Measurements from ENCODE around the gene CSRP3.

Gene CSRP3

DNA sequence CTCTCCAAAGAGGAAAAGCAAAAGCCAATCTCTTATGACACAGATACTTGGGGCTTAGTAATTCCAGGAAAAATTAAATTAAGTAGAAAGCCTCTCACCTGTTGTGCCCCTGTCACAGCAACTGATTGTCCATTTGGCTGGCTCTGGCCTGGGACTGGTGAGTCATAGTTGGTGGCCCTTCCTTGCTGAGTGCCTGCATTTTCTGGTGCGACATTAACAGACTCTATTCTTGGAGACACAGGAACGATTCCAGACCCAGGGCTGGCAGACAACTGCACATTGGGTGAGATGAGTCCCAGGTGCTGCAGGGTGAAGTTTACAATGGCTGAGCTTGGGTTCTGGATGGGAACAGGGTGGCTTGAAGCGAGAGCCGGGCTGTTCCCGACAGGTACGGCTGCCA, 23.3 kb upstream of the CSRP3 start:
- no peak for DNase-seq

DNA sequence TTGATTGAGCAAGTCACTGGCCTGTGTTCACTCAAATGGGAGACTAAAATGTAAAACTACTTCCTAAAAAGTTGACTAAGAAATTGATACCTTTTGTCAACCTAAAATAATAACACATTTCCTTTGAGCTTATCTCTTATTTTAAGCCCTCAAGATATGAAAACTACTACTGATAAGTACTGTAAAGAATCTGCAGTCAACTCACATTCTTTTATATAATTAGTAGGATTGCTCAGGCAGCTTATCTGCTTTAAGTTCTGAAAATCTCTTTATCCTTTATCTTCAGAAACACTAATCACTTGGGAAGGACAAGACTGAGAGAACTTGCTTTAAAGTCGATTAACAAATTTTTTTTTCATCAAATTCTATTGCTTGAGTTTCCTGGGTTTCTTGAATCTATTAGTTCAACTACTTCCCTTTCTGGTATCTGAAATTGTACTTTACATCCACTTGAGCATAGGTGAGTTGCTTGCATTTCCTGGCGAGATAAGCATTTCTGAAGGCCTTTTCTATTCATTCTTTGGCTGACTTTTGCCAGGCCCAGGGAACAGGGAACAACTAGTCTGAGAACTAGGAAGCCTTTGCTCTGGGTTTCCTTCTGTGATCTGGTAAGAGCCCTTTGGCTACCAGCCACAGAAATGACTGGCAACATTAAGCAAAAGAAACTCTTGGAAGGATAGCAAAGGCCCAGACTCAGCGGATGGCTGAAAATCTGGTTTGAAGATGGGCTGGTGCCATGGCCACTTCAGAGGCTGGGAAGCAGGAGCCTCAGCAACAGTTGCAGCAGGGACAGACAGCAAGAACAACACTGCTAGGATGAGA, 19.3 kb upstream of the CSRP3 start:
- no peak for DNase-seq

DNA sequence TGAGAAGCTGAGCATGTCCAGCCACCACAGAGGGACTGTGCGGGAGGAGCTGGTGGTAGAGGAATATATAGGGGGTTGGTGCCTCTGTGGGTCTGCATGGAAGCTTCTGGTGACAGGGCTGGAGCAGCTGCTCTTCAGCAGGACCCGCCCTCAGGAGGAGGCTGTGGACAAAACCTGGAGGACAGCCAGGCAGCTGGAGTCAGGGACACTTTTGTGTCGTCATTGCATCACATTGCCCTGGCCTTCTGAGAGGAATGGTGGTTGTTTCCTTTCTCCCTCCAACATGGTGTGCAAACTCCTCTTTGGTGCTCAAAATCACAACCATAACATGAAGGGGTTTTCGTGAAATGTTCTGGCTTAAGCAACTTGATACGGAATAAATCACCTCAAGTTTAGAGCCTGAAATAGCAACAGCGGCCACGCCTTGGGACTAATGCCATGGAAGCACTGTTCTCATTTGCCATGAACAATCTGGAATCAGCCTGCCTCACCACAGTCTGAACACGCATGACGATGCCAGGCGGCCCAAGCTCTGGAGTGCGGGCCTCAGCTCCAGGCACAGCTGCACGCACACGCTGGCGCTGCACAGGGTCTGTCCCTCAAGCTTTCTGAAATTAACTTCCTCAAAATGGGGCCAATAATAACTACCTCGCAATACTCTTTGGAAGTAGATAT, 17.1 kb upstream of the CSRP3 start:
- peak; percentile 50 for DNase-seq

DNA sequence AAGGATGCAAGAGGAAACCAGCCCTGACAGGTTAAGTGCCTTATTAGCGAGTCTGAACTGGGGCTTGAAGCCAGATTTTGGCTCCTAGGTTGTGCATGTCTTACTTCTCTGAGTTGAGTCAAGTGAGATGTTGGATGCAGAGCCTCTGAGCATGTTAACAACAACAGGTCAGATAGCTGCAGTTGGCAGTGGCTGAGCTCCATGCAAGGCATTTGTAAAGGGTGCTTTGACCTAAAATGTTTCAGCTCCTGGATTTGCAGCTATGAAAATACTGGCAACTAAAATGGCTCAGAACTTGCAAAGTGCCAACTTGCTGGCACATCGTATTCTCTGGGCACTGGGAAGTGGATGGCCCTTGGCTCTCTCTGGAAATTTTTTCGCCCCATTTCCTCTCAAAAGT, 16.4 kb upstream of the CSRP3 start:
- DNase-seq = no peak

DNA sequence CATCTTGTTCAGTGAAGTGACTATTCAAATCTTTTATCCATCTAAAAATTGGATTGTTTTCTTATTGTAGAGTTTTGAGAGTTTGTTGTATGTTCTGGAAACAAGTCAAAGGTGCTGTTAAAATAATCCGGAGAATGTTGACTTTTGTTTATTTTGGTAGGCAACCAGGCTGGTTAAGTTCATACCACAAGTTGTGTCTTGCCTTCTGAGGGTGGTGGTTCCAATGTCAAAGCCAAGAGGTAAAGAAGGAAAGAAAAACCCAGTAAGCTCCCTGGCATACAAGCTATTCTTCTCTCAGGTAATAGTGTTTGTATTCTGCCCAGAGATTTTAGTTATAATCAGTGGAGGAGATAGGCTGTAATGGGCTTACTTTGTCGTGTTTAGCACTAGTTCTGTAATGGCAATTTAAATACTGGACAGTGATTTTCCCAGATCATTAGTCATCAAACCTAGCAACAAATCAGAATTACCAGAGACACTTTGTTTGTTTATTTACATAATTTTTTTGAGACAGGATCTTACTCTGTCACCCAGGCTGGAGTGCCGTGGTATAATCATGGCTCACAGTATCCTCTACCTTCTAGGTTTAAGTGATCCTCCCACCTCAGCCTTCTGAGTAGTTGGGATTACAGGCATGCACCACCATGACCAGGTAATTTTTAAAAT, 15.1 kb upstream of the CSRP3 start:
- DNase-seq = no peak

DNA sequence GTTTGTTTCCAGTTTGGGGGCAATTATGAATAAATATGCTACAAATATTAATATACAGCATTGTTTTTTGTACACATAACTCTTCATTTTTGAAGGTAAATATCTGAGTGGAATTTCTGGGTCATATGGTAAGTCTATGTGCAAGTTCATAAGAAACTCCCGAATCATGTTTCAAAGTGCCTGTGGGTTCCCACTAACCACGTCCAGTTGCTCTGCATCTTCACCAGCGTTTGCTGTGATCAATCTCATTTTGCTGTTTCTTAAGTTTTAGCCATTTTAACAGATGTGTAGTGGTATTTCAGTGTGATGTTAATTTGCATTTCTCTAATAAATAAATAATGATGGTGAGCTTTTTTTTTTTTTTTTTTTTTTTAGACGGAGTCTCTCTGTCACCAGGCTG, 14.2 kb upstream of the CSRP3 start:
- no peak for DNase-seq

DNA sequence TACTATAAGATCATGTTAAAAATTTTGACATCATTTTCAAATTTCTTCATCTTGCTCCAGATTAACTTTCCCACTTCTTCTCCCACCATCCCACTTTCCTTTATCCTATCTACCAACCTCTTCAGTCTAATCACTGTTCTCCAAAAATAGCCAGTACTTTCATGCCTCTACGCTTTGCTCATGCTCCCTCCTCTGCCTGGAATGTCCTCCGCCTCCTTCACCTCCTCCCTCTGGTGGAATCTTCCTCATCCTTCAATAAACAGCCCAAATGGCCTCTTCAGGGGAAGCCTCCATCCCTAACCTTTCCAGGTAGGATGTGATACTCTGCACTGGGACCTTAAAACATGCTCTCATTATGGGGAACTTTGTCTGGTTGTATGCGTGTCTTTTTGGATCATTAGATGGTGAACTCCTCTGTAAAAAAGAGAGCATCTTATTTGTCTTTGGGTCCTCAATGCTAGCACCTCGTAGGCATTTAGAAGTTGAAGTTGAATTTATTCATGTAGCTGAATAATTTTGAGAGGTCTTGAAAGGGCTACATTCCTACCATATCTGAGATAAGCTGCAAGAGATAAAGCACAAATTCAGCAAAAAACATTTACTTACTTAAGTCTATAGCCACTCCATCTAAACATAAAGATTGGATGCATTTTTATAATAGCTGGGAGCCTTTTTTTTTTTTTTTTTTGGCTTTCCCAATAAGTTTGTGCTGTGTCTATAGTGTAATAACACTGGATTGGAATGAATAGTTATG, 8.0 kb upstream of the CSRP3 start:
- no peak for DNase-seq

DNA sequence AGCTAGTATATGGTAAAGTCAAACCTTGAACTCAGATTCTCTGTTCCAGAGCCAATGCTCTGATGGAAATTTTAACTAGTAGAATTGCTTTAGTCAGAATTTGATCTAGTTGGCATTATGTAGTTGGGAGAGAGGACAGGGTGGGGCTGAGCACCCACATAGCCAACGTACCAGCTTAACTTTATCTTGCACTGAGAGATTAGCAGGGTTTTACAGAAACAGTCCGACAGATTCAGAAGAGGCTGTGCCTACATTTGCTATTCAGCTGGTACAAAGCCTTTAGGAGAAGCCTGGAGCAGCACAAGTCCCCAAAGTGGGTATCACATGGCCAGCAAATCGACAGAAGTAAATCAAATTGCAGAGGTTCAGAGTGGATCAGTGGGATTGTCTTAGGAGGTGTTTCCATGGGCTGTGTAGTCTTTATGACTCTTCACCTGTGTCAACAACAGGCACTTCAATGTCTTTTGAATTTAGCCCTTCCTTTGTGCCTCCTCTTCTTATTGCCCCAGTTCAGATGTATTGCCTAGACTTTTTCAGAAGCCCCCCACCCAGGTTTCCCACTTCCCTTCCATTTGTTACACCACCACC, 7.3 kb upstream of the CSRP3 start:
- DNase-seq = no peak

DNA sequence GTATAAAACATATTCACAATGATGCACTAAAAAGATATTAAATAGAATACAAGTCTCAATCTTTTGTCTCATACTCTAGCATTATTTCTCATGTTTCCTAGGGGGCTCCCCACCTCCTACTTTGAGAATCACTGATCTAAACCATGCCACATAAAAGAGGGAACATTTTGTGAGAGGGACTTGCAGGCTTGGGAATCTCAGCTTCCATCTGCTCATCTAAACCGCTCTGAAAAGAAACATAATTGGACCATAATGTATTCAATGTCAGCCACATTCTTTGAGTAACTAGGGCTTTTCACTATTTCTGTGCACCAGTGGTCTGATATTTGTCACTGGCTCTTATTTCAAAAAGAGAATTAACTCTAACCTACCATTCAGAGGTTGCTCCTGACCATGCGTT, 6.4 kb upstream of the CSRP3 start:
- no peak for DNase-seq

DNA sequence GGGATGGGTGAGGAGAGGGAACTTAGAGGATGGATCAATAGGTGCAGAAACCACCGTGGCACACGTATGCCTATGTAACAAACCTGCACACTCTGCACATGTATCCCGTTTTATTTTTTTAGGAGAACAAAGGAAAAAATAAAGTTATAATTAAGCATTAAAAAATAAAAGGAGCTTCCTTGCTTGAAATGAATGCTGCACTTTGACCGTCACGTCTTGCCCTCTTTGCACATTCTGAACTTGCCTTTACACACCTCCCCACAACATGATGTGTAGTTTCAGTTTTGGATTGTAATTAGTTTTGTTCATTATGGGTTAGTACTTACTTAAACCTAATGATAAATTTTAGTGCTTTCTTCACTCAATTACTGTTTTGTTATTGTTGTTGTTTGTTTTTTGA, 3.1 kb upstream of the CSRP3 start:
- no peak for DNase-seq

DNA sequence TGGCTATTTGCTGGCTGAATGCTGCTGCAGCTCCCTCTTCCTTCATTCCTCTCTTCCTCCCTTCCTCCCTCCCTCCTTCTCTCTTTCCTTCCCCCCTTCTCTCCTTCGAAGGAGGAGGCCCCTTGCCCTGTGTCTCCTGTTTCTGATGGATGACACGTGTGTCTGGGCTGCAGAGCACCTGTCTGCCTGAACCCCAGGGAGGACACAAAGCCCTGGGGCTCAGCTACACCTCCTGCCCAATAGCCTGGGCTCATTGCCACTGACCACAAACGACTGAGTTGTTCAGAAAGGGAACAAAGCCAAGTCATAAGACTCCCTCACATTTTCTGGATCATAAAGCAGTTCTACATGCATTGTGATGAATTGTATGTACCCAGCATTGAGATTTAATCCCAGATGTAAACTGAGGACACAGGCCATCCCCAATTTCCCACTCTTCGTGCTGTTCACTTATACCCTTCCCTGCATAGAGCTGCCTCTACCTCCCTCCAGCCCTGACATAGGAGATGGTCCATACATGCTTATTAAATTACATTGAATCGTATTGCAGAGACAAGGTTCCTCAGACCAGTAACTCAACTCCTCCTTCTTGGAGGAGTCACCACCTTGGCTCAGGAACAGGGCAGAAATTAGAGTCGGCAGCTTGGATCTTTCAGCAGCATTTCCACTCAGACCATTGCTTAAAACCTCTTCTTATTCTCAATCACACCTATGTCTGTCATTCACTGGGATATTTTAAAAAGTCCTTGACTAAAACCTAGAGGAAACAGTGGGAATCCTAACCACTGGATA, 1.2 kb downstream of the CSRP3 start:
- DNase-seq = no peak

DNA sequence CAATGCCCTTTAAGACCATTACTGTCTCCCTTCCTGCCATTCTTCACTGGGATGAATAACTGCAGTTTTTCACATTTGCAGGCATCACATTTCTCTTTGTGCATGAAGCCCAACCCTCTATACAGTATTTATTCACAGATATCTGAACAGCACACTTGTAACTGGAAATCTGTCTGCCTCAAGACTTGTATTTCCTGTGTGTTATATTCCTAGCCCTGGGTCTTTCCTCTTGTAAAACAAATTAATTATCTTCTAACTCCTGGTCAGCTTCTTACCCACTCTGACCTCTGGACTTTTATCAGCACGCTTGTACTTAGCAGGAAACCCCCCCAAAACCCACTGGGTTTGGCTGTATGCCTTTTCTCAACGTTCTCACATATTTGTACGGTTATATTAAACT, 2.0 kb downstream of the CSRP3 start:
- DNase-seq = peak; percentile 16

DNA sequence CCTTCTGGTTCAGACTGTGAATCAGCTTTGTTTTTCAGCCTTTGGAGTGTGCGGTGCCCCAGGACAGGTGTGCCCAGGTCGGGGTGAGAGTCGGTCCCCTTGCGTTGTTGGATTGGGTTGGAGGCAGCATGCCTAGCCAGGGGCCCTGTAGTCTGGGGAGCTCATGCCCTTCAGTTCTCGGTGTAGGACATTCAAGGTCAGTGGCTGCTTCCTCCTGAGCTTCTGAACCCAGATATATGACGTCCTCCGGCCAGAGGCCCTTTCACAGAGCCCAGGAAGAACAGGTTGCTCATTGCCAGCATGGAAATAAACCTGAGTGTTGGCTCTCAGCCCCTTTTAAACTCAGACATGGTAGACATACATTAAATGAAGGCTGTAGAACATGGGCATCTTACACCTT, 2.7 kb downstream of the CSRP3 start:
- DNase-seq = no peak

DNA sequence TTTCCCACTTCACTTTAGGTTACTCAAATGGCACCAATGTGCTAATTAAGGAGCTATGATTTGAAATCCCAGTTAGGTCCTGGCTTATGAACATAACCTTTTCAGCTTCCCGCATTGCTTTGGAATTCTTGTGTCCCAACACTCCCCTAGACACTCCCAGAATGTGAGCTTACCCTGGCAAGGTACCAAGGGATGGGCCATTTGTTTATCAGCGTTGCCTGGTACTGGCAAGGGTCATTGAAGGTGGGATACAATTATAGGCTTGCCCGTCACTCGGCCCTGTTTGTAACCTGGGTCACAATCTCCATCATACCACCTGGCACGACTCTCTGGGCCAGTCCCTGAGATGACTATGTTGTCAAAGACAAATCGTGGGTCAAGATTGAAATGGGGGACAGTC, 5.4 kb downstream of the CSRP3 start:
- DNase-seq = no peak

DNA sequence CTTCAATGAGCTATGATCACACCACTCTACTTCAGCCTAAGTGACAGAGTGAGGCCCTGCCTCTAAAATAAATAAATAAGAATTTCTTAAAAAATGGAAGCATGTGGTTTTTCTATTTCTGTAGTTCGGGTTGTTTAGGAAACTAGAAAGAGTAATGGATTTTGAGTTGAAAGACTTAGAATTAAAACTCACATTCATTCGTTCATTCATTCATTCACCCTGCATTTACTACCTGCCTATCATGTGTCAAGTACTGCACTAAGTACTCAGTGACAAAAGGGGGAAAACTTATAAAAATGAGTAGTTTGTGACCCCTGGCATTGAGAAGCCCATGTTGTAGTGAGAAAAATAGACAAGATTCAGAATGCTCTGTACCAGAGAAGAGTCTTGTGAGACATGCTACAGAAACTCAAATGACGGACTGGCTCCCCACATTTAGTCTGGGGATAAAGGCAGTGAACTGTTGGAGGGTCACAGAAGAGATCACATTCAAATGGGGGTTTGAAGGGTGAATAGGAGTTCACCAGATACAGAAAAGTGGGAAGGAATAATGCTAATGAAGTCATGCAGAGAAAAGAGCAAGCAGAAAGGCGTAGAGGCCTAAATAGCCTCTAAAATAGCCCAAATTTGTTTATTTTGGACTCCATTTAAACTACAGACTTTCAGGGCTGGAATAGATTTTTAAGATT, 7.0 kb downstream of the CSRP3 start:
- DNase-seq = no peak

DNA sequence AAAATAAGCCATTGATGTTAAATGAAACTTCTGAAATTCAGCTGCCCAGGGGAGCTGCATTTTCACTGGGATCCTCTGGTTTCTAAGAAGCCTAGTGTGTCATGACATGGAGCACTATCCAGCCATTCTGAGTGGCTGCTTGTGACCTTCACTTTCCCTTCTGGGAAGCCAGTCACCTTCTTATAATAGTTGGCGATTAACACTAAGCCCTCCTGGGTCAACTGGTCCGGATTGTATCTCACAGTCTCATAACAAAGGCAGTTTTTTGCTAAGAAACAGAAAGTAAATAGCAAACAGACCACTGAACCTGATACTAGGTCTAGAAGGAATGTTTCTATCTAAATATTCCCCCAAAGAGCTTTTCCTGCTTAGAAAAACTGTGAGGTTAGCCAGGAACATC, 7.9 kb downstream of the CSRP3 start:
- no peak for DNase-seq

DNA sequence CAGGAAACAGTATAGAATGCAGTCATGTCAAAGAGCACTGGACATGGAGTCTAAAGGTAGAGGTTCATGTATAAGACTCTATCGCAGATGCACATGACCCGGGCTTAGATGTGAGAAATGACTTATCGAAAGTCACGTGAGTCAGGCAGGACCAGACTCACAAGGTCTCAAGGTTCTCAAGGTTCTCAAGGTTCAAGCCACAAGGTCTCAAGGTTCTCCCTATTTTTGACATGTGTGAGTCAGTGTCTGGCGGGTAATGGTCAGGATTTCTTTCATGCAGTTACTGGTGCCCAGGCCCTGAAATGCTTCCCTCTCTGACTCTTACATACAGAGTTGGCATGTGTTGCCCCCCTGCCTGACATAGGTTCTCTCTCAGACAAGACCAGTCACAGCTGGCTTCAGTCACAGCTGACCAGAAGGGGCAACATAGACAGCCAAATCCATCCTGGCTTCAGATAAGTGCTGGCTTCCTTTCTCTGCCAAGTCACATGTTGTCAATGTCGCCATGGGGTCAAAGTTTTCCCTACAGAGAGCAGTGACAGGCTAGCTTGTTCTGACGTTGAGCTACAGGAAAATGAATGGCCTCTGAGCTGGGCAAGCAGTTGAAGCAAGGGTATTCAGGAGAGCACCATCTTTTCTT, 10.1 kb downstream of the CSRP3 start:
- DNase-seq = no peak

DNA sequence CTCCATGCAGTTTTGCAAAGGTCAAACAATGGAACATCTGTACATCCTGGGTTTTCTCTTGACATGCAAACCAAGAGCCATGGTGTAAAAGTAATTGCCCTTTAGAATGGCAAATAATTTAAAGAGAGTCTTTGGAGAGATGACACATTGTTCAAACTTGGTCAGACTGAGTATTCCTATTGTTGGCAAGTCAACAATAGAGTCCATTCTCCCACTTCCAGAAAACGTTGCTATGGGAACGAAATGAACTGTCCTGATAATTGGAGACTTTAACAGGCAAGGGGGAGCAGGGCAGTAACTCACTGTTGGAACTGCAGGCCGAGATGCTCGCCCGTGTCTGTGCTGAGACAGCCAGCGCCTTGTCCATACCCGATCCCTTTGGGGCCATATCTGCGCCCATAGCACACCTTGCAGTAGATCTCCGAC, 13.9 kb downstream of the CSRP3 start:
- peak; percentile 88 for DNase-seq

DNA sequence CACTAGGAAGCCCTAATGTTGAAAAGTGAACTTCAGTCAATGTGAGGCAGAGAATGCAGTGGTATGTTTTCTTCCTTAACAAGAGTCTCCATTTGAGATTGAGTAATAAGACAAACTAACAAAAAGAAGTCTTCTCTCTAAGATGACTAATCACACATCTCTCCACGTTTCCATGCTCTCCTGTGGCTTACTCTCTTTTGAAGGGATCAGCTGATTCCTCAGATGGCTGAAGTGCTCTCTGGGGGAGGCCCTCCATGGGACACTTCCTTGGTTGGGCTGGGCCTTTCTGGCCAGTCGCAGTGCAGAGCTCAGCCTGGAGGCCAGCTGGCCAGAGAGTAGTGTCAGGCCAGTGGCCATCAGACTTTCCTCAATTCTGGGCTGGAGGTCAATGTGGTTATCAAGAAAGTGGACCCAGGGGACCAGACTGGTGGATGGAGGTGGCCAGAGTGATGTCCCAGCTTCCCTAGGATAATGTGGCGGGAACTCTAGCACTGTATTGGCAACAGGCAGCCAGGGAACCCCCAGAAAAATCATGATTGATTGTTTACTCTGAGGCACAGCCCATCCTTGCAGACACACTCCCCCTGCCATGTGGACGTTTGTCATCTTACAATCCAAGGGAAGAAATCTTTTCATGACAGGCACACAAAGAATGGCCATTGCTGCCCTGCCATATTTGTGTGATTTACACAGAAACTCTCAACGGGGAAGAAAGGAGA, 14.5 kb downstream of the CSRP3 start:
- DNase-seq = no peak

DNA sequence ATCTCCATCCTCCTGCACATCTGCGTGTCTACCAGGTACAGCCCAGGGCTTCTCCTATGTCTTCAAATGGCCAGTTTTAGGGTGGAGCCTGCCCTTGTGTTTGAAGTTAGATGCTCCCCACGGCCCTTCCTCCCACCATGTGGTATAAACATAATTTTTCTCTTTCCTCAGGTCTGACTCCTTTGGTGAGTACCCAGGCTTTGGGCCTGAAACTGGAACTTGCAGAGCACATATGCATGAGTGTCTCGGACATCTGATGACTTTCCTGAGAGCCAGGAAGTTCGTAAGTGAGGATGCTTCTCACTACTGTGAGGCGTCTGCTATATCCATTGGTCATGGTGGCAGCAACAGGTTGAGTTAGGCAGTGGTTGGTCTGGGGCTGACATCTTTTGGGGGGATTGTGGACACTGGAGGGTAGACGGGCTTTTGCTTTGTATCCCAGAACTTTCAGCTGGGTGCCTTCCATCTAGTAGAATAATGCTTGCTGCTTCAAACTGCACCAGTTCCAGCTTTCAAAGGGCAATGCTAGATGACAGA, 16.2 kb downstream of the CSRP3 start:
- DNase-seq = no peak
